HG03571 (cell line): ENCODE data around the gene FOXO6.

Experiments used
- ATAC-seq: cut with Tn5 transposase; IDR thresholded peaks from one replicate; pipeline ENCODE4 v1.9.1; 2021; ENCODE audit not compliant: unreplicated experiment

Gene FOXO6

GRCh38 chr1:41400225-41400624 lies 39.0 kb downstream of the FOXO6 start:
- no peak for ATAC-seq

DNA sequence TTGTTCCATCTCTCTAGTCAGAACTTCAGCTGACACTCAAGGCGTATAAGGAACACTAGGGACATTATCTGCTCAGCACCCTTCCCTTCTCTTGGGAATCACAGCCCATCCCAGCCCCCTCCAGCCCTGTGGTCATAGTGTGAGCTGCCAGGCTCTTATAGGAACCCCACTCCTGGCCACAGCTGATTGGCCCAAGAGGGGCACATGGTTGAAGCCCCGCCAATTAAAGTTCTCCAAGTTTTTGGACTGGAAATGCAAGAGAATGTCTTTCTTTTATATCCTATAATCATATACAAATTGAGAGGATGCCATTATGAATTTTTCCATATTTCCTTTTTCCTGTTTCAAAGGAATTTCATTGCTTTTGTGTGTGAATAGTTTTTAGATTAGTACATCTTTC lies 40.7 kb downstream of the FOXO6 start:
- no peak for ATAC-seq

DNA sequence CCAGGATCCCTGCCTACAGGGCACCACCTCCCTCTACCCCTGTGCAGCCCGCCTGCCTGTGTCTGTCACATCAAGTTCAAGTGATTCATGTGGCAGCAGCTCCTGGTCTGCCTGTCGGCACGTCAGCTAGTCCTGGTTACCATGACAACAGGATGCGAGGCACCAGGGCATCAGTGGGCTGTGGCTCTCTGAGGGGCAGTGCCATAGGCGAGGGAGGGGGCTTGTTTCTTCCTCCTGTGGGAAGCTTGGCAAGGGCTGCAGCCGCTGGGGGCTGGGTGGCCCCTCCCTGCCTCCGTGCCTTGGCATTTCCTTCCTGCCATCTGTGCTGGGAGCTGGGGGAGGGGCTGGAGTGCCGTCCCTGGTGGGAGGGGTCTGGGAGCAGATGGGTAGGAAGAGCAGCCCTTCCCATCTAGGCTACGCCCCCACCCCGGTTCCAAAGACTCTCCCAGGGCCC lies 43.1 kb downstream of the FOXO6 start:
- no peak for ATAC-seq

DNA sequence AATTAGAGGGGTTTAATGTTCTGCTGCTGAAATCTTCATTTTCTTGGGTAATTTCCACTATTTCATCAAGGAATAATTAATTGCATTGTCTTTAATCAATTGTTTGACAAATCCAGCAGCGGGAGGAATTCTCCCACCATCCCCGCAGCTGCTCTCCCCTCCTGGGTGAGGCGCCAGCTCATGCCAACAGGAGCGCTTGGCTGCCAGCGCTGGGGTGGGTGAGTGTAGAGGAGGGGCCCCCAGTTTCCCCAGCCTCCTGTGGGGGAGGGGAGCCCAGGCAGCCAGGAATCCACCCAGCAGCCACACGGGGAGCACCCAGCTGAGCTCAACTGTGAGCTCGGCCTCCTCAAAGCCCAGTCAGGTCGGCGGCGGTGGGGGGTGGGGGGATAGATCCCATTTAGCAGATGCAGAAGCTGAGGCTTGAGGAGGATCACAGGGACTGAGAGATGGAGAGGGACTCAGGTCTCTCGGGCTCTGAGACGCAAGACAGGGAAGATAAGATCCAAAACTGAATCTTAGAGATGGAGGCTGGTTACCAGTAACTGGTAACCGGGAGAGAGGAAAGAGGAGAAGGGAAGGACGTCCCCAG lies 46.5 kb downstream of the FOXO6 start:
- ATAC-seq, result no peak

DNA sequence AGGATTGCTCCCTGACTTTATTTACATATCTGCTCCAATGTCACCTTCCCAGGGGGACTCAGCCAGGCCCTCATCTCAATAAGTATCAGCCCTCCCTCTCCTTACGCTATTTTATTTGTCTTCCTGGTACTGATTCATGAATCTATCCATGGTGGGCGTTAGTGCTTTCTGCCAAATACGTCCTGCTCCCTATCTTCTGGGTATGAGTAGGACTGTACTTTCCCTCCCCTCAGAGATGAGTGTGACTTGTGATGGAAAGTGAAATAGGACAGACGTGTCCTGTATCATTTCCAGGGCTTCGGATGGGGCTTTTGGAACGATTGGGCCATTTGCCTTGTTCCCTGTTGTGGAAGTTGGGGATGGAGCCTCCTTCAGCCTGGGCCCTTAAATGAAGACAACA lies 47.5 kb downstream of the FOXO6 start:
- no peak for ATAC-seq

DNA sequence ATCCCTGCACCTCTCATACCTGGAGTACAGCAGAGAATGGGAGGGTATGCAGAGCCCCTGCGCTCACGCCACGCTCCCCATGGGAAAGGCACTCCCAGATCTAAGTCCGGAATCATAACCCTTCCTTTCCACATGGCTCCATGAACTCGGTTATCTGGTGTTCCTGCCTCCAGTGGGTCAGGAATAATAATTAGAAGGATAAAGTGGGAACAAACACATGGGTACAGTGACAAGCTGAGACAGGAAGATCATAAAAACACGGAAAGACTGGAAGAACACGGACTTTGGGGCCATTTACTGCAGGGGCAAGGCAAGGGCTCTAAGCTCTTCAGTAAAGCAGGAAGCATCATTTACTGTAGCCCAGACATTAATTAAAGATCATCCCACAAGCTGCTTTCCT lies 48.6 kb downstream of the FOXO6 start:
- no peak for ATAC-seq

DNA sequence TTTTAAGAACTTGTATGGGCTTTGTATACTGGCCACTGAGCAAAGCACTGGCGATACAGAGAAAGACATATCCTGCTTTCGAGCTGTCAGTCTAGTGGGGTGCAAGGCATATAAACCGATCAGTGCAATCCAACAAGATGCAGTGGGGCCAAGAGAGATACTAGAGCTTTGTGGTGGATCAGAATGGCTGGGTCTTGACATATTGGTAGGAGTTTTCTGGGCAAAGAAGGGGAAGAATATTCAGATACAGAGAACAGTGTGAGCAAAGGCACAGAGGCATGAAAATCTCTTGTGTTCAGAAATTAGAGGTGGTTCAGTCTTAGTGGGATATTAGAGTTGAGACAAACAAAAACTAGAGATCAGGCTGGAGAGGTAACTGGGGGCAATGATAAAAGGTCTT lies 49.2 kb downstream of the FOXO6 start:
- ATAC-seq, result no peak

DNA sequence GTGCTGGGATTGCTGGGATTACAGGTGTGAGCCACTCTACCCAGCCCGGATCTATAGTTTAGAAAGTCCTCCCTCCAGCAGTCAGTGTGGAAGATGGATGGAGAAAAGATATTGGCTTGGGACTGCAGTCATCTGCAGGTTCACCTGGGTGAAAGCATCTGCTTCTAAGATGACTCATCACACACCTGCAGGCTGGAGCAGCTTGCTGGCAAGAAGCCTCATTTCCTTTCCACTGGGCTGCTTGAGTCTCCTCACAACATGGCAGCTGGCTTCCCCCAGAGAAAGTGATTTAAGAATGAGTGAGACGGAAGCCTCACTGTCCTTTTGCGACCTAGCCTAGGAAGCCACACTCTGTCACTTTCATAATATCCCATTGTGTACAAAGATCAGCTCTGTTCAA lies 50.0 kb downstream of the FOXO6 start:
- ATAC-seq, result no peak

GRCh38 chr1:41412748-41413147 lies 51.5 kb downstream of the FOXO6 start:
- ATAC-seq, result no peak

DNA sequence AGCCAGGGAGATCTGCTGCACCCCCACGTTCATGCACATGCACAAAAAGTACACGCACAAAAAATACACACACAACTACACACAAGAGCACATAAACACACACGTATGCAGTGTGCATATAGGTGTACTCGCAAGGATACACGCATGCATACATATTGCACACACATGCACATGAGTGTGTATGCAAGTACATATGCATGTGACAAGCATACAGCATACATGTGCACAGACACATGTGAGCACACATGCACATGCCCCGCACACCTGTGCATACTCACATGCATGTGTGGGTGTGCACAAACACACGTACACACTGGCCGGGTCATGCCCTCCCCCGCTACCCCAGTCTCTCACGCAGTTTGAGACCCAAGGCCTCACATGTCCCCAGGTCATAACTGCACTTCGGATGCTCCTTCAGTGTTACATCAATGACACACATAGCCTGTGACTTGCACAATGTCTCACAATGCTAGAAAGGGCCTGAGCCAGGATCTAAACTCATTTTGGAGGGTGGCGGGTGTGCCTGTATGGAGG lies 52.6 kb downstream of the FOXO6 start:
- no peak for ATAC-seq

GRCh38 chr1:41414296-41414695 lies 53.1 kb downstream of the FOXO6 start:
- no peak for ATAC-seq

DNA sequence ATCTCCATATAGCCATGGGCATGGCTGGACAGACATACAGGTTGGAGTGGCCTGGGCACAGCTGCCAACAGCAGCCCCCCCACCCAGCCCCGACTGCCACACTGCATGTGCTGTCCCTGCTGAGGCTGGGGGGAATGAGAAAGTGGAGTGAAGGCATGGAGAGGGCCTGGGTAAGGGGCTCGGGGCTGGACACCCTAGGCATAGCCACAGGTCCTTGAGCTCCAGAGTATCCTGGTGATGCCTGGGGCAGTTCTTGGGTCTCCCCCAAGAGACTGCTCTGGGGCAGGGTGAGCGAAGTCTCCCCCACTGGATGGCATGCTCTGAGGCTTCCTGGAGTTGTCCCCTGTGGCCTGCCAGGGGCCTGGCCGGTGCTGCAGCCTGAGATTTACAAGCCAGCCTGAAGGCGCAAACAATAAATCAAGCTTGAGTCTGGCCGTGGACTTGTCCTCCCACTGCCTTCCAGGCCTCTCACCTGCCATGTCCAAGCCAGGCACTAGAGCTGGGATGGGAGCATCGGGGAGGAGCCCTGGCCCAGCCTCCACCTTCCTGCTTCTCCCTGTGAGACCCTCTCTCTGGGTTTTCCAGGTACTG lies 53.6 kb downstream of the FOXO6 start:
- ATAC-seq, result no peak

DNA sequence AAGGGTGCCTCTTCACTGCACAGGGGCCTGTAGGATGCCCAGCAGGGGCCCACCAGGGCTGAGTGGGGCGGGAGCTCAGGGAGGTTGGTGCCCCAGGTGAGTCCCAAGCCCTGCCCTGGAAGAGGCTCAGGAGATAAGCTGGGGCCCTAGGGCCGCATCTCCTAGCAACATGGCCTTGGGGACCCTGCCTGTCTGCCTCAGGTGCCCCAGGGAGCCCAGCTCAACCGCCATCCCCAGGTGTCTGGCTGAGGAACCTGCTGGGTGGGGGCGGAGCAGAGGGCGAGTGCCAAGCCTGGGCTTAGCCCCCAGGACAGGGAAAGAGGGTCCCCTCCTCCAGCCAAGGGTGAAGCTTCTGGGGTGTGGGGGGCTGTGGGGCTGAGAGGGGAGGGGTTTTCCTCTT lies 54.8 kb downstream of the FOXO6 start:
- no peak for ATAC-seq

GRCh38 chr1:41416552-41417334 lies 55.5 kb downstream of the FOXO6 start:
- ATAC-seq, result no peak

DNA sequence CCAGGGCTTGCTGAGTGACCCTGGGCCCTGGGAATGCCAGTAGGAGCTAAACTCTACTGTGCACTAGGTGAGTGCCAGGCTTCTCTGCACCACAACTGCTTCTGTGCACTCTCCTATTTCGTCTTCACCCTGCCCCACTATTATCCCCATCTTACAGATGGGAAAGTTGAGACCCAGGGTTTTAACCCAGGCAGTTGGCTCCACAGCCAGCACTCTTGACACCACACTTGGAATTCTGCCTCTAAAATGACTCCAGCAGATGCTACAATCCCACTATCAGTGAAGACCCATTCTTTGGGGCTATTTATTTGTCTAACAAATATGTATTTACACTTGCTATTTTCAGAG lies 56.1 kb downstream of the FOXO6 start:
- no peak for ATAC-seq

- ATAC-seq, result no peak
Observed at GRCh38 chr1:41417746-41418145, 56.5 kb downstream of the FOXO6 start.

- ATAC-seq, result no peak
Observed at GRCh38 chr1:41418857-41419583, 57.8 kb downstream of the FOXO6 start.

DNA sequence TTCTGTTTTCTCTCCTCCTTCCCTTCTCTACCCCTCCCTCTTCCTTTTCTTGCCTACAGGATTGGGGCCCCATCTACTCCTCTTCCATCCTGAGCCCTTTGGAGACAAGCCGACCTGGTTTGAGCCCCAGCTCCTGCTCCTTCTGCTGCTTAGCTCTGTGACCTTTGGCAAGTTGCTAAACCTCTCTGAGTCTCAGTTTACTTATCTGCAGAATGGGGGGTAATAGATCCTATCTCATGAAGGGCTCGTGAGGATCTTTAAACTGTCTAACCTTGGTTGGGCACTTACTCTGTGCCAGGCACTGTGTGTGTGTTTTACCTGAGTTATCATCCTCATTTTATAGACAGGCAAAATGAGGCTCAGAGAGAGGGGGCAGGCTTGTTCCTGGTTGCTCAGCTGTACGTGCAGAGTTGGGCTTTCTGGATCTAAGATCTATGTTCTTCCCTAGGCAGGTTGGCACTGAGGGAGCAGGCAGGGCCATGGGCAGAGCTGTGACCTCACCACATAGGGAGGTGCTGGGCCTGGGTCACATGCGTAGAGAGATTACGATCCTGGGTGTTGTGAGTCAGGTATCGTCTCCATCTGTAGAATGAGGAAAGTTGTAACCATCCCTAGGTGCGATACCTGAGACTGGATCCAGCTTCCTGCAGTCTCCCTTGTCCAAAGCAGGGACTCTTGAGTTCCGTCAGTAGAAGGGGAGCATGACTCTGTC lies 58.5 kb downstream of the FOXO6 start:
- ATAC-seq, result no peak

DNA sequence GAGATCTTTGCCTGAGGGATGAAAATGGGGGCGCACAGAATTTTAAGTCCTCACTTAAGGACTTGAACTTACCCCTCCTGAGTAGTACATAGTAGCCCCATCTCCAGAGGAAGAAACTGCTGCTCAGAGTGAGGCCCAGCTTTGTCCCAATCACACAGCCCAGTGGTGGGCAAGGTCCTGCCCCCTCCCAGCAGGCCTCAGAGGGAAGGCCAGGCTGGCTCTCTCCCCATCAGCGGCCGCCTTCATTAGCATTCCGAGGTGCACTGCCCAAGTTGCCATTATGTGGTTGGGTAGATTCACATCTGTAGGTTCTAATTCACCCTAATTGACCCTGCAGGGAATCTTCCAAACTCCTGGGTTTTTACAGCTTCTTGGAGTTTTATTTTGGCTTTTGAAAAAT lies 59.1 kb downstream of the FOXO6 start:
- ATAC-seq, result no peak

- no peak for ATAC-seq
Observed at GRCh38 chr1:41420860-41421259, 59.6 kb downstream of the FOXO6 start.

GRCh38 chr1:41422306-41422705 lies 61.1 kb downstream of the FOXO6 start:
- ATAC-seq, result no peak
